Peyer's patch (tissue), 4 donors: ENCODE data around the gene BRINP2. TPM values are rescaled to one million over a fixed set of nuclear protein-coding genes. Genes with fewer than 3 reads are reported as not detected.

Experiments used
- DNase-seq, 3 donors: peaks; one replicate each; pipeline ENCODE4 v3.0.0-alpha.2; 2017 to 2019
- H3K27ac ChIP-seq, 4 donors: fragments of 200-600 bp; sonication (generic); one replicate each; pipeline ENCODE4 v1.5.1; 2016 to 2019
- H3K27me3 ChIP-seq, 2 donors: fragments of 200-600 bp; sonication (generic); one replicate each; pipeline ENCODE4 v1.5.1; 2019
- H3K36me3 ChIP-seq, 3 donors: fragments of 200-600 bp; sonication (generic); one replicate each; pipeline ENCODE4 v1.5.1; 2016 to 2019
- H3K4me1 ChIP-seq, 4 donors: fragments of 200-600 bp; sonication (generic); one replicate each; pipeline ENCODE4 v1.5.1; 2016 to 2019
- H3K4me3 ChIP-seq, 4 donors: fragments of 200-600 bp; sonication (generic); 1 replicate in 3 of 4; 2 replicates in 1 of 4; pipeline ENCODE4 v1.5.1; 2016 to 2019; ENCODE audit warnings: mild to moderate bottlenecking in 1 of 4
- H3K9me3 ChIP-seq, 4 donors: fragments of 200-600 bp; sonication (generic); one replicate each; pipeline ENCODE4 v1.5.1; 2016 to 2019; ENCODE audit warnings: mild to moderate bottlenecking in 1 of 4
- CTCF ChIP-seq, 6 experiments: fragments of 450-650 bp in 4 of 6; fragments of 200-600 bp in 2 of 6; sonication (generic) in 1 of 6; IDR thresholded peaks; one replicate each; pipeline ENCODE4 v1.5.1; 2017 to 2019; ENCODE audit warnings: antibody characterized with exemption in 6 of 6, mild to moderate bottlenecking in 3 of 6, moderate library complexity in 1 of 6
- POLR2A ChIP-seq, 2 donors: fragments of 450-650 bp; IDR thresholded peaks; one replicate each; pipeline ENCODE4 v1.5.1; 2017; ENCODE audit warnings: antibody characterized with exemption in 2 of 2, mild to moderate bottlenecking in 2 of 2, moderate library complexity in 2 of 2
- total RNA-seq, 4 donors: library from RNA; depleted of rRNA; stranded (reverse); fragments of >200 nt; gene quantifications; one replicate each; pipeline ENCODE4 v1.1.0, GENCODE V29; 2016

Gene BRINP2
- total RNA-seq, 4 donors from 2014 or later: not detected

GRCh38 chr1:177249231-177249630 is 78.5 kb downstream of the BRINP2 start:
- no peaks in the 10 kb centered on the region for H3K36me3 ChIP-seq
- H3K4me1 ChIP-seq: no peaks in the 10 kb centered on the region
- DNase-seq: peak in 1 of 3 donors; percentile 48
- no peaks in the 10 kb centered on the region for H3K9me3 ChIP-seq
- TF ChIP-seq POLR2A (IDR thresholded peaks at IDR 0.05) (no peak), CTCF (IDR thresholded peaks at IDR 0.05) (no peak)
- H3K27ac ChIP-seq: no peak overlapping the region
- no peak overlapping the region for H3K4me3 ChIP-seq
- no peaks in the 10 kb centered on the region for H3K27me3 ChIP-seq

GRCh38 chr1:177252877-177253276 is 82.1 kb downstream of the BRINP2 start:
- H3K4me3 ChIP-seq: no peak overlapping the region
- TF ChIP-seq CTCF (IDR thresholded peaks at IDR 0.05) (no peak), POLR2A (IDR thresholded peaks at IDR 0.05) (no peak)
- no peaks in the 10 kb centered on the region for H3K9me3 ChIP-seq
- no peaks in the 10 kb centered on the region for H3K36me3 ChIP-seq
- peaks cover 0 to 19% (median 1%) of the 10 kb centered on the region in 4 donors for H3K4me1 ChIP-seq
- DNase-seq: no peak
- H3K27me3 ChIP-seq: no peaks in the 10 kb centered on the region
- no peak overlapping the region for H3K27ac ChIP-seq

- DNase-seq: no peak
- H3K36me3 ChIP-seq: no peaks in the 10 kb centered on the region
- H3K4me1 ChIP-seq: peaks cover 0 to 19% (median 1%) of the 10 kb centered on the region in 4 donors
- H3K27me3 ChIP-seq: no peaks in the 10 kb centered on the region
- no peak overlapping the region for H3K4me3 ChIP-seq
- H3K27ac ChIP-seq: peak overlapping the region in 1 of 4 donors; percentile 10
- H3K9me3 ChIP-seq: no peaks in the 10 kb centered on the region
- TF ChIP-seq POLR2A (IDR thresholded peaks at IDR 0.05): no peak
- TF ChIP-seq CTCF (IDR thresholded peaks at IDR 0.05): no peak
Measured at GRCh38 chr1:177255411-177255810, 84.7 kb downstream of the BRINP2 start.

GRCh38 chr1:177256153-177257075 is 85.7 kb downstream of the BRINP2 start:
- H3K27me3 ChIP-seq: no peaks in the 10 kb centered on the region
- H3K36me3 ChIP-seq: no peaks in the 10 kb centered on the region
- peak in 2 of 3 donors; percentile 65 to 73 for DNase-seq
- peak overlapping the region in 1 of 4 donors; percentile 44 for H3K27ac ChIP-seq
- no peaks in the 10 kb centered on the region for H3K9me3 ChIP-seq
- H3K4me1 ChIP-seq: peaks cover 0 to 19% (median 1%) of the 10 kb centered on the region in 4 donors
- peak in 4 of 6 experiments; percentile 37 to 65 (median 58) for TF ChIP-seq CTCF (IDR thresholded peaks at IDR 0.05)
- no peak for TF ChIP-seq POLR2A (IDR thresholded peaks at IDR 0.05)
- H3K4me3 ChIP-seq: no peak overlapping the region

GRCh38 chr1:177257128-177257527 is 86.4 kb downstream of the BRINP2 start:
- Histone ChIP-seq H3K9me3 (no peaks in the 10 kb centered on the region), H3K36me3 (no peaks in the 10 kb centered on the region), H3K4me1 (peaks cover 0 to 19% (median 1%) of the 10 kb centered on the region in 4 donors), H3K27ac (peak overlapping the region in 1 of 4 donors; percentile 44), H3K27me3 (no peaks in the 10 kb centered on the region), H3K4me3 (no peak overlapping the region)
- TF ChIP-seq CTCF (IDR thresholded peaks at IDR 0.05): no peak
- DNase-seq: no peak
